GM19324 (cell line): ENCODE results near the gene PITRM1.

Experiments used
- ATAC-seq: cut with Tn5 transposase; IDR thresholded peaks from one replicate; pipeline ENCODE4 v1.9.1; 2021; ENCODE audit warnings: mild to moderate bottlenecking, moderate library complexity; ENCODE audit not compliant: unreplicated experiment, low FRiP score

Gene PITRM1

DNA sequence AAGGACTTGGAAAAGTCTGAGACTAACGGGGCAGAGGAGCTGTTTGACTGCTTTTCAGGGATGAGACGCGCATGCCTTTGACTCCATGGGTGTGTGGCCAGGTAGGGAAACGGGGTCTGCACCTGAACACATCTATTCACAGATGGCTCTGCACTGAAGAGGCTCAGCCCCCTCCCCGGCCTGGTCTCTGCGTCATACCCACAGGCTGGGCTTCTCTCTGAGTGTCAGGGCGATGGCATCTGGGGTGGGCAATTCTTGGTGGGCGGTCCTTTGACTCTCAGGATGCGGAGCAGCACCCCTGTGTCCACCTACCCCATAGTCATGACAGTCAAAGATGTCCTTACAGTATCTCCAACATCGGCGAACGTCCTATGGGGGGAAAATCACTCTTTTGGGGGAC is 82.2 kb downstream of the PITRM1 start:
- ATAC-seq = no peak
